Esophagus muscularis mucosa (tissue), 4 donors: Measurements from ENCODE around the gene GLS. TPM values are rescaled to one million over a fixed set of nuclear protein-coding genes. Genes with fewer than 3 reads are reported as not detected.

Experiments used
- DNase-seq: peaks from one replicate; pipeline ENCODE4 v3.0.0-alpha.2; 2017; ENCODE audit errors: extremely low spot score
- H3K27ac ChIP-seq, 4 donors: fragments of 200-600 bp; sonication (generic); replicated peaks in 1 of 4; 1 replicate in 3 of 4; 2 replicates in 1 of 4; pipeline ENCODE4 v1.5.1; 2016 to 2019; ENCODE audit warnings: mild to moderate bottlenecking in 1 of 4
- H3K27me3 ChIP-seq, 4 donors: fragments of 200-600 bp; sonication (generic); one replicate each; pipeline versions ENCODE4 v1.5.1 to v1.6.0; 2016 to 2019
- H3K36me3 ChIP-seq, 4 donors: fragments of 200-600 bp; sonication (generic); one replicate each; pipeline ENCODE4 v1.5.1; 2016 to 2019
- H3K4me1 ChIP-seq, 4 donors: fragments of 200-600 bp; sonication (generic); one replicate each; pipeline ENCODE4 v1.5.1; 2016 to 2019
- H3K4me3 ChIP-seq, 4 donors: fragments of 200-600 bp; sonication (generic); 1 replicate in 2 of 4; 2 replicates in 2 of 4; pipeline ENCODE4 v1.5.1; 2016 to 2019; ENCODE audit warnings: mild to moderate bottlenecking in 4 of 4, moderate library complexity in 1 of 4
- H3K9me3 ChIP-seq, 4 donors: fragments of 200-600 bp; sonication (generic); 1 replicate in 3 of 4; 2 replicates in 1 of 4; pipeline ENCODE4 v1.5.1; 2016 to 2019
- CTCF ChIP-seq, 3 experiments: fragments of 200-600 bp in 2 of 3; fragments of 450-650 bp in 1 of 3; sonication (generic) in 2 of 3; IDR thresholded peaks; one replicate each; pipeline ENCODE4 v1.5.1; 2017 to 2019; ENCODE audit warnings: antibody characterized with exemption in 3 of 3, mild to moderate bottlenecking in 2 of 3, moderate library complexity in 1 of 3
- EP300 ChIP-seq: sonication (generic); formaldehyde crosslinking; IDR thresholded peaks from one replicate; pipeline ENCODE4 v1.6.1; 2017; ENCODE audit warnings: antibody characterized with exemption
- POLR2A ChIP-seq: fragments of 450-650 bp; IDR thresholded peaks from one replicate; pipeline ENCODE4 v1.6.1; 2017; ENCODE audit warnings: antibody characterized with exemption, moderate library complexity, mild to moderate bottlenecking, low read depth
- POLR2AphosphoS5 ChIP-seq, 2 donors: sonication (generic); formaldehyde crosslinking; IDR thresholded peaks; one replicate each; pipeline ENCODE4 v1.6.1; 2017; ENCODE audit warnings: antibody characterized with exemption in 2 of 2
- WGBS: methylation state at CpG from one replicate; pipeline ENCODE4 v1.1.5; 2018; 5-methylcytosine and 5-hydroxymethylcytosine counted together
- intact Hi-C: fragments of 100-400 bp; cut with DNase I; formaldehyde crosslinking; loops from one replicate; pipeline ENCODE4 v1.15.1; 2023
- total RNA-seq, 4 donors: library from RNA; depleted of rRNA; stranded (reverse); fragments of >200 nt; gene quantifications; one replicate each; pipeline versions ENCODE4 v1.1.0 to v1.2.1, GENCODE V29; 2016

The GLS gene
- total RNA-seq, 4 donors from 2014 or later, result 93.6 to 125 (median 94.0) TPM

GRCh38 chr2:190970160-190970559 lies 89.5 kb downstream of the GLS start:
- Histone ChIP-seq H3K9me3 (no peaks in the 10 kb centered on the region), H3K4me3 (no peak overlapping the region), H3K36me3 (peaks cover 23 to 94% (median 75%) of the 10 kb centered on the region in 4 donors), H3K27me3 (no peaks in the 10 kb centered on the region), H3K27ac (no peak overlapping the region), H3K4me1 (peaks cover 0 to 18% (median 3%) of the 10 kb centered on the region in 4 donors)
- TF ChIP-seq CTCF (IDR thresholded peaks at IDR 0.05) (no peak), EP300 (no peak), POLR2AphosphoS5 (IDR thresholded peaks at IDR 0.05) (no peak), POLR2A (no peak)
- WGBS, result 80% methylated on average over 3 of the region's 3 CpGs
- no peak for DNase-seq
- intact Hi-C loops, result no loop called here

DNA sequence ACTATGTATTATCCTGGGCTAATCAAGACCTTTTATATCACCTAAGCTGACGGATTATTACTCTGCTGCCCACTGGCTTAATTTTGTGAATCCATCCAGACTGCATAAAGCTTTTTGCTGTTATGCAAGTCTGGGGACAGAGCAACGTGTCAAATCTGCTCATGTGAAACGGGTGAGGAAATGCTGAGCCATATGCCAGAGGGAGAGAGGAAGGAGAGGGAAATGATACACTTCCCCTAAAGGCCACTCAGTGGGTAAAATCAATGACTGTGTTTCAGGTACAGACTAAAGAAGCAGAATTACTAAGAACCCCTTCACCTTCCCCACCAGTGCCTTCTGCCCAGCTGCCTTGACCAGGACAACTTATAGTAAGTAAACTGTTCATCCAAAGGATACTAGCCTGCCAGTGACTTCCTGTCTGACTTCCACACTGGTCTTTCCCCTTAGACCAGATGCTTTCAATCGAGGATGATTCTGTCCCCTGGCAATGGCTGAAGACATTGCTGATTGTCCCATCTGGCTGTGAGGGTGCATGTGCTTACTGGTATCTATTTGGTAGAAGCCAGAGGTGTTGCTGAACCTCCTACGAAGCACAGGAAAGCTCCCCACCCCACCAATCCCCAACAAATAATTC lies 90.4 kb downstream of the GLS start:
- Histone ChIP-seq H3K27ac (no peak overlapping the region), H3K4me3 (no peak overlapping the region), H3K27me3 (no peaks in the 10 kb centered on the region), H3K4me1 (peaks cover 0 to 19% (median 3%) of the 10 kb centered on the region in 4 donors), H3K9me3 (no peaks in the 10 kb centered on the region), H3K36me3 (peaks cover 28 to 96% (median 77%) of the 10 kb centered on the region in 4 donors)
- no peak for DNase-seq
- peak in 1 of 2 donors; percentile 15 for TF ChIP-seq POLR2AphosphoS5 (IDR thresholded peaks at IDR 0.05)
- TF ChIP-seq CTCF (IDR thresholded peaks at IDR 0.05), result no peak
- 75% methylated on average over 4 of the region's 5 CpGs for WGBS
- intact Hi-C loops, result no loop called here

DNA sequence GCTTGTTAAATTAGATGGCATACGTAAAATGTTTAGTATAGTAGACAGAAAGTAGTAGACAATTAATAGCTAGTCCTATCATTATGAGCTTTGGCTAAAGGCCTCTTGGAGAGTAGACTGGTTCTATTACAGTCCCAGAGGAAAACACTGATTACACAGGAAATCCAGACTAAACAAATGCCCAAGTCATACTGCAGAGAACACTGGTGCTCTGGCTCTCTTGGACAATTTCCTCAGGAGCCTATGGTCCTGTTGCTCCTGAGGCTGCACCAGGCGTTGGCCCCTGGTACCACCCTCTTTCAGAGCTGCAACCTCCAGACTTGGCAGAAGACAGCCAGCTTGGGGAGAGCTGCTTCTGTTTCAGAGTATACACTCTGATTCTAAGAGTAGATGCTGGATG lies 91.6 kb downstream of the GLS start:
- no peaks in the 10 kb centered on the region for H3K9me3 ChIP-seq
- no peaks in the 10 kb centered on the region for H3K27me3 ChIP-seq
- H3K4me3 ChIP-seq, result no peak overlapping the region
- no peak overlapping the region for H3K27ac ChIP-seq
- H3K36me3 ChIP-seq, result peaks cover 35 to 98% (median 80%) of the 10 kb centered on the region in 4 donors
- H3K4me1 ChIP-seq, result peaks cover 0 to 19% (median 3%) of the 10 kb centered on the region in 4 donors
- no peak for DNase-seq
- intact Hi-C loops, result no loop called here
- 72% methylated on average over 2 of the region's 2 CpGs for WGBS
- no peak for TF ChIP-seq POLR2A
- TF ChIP-seq EP300, result no peak
- TF ChIP-seq CTCF (IDR thresholded peaks at IDR 0.05), result no peak
- TF ChIP-seq POLR2AphosphoS5 (IDR thresholded peaks at IDR 0.05), result no peak

- no peak for DNase-seq
- WGBS, result 73% methylated on average over 3 of the region's 3 CpGs
- H3K27ac ChIP-seq, result no peak overlapping the region
- H3K4me3 ChIP-seq, result no peak overlapping the region
- intact Hi-C loops, result no loop called here
- TF ChIP-seq POLR2AphosphoS5 (IDR thresholded peaks at IDR 0.05), result no peak
- TF ChIP-seq EP300, result no peak
- no peak for TF ChIP-seq POLR2A
- no peak for TF ChIP-seq CTCF (IDR thresholded peaks at IDR 0.05)
- peaks cover 39 to 95% (median 80%) of the 10 kb centered on the region in 4 donors for H3K36me3 ChIP-seq
- H3K4me1 ChIP-seq, result peaks cover 0 to 19% (median 3%) of the 10 kb centered on the region in 4 donors
- no peaks in the 10 kb centered on the region for H3K9me3 ChIP-seq
- no peaks in the 10 kb centered on the region for H3K27me3 ChIP-seq
Observed at GRCh38 chr2:190972846-190973245, 92.2 kb downstream of the GLS start.

GRCh38 chr2:190973262-190973661 lies 92.6 kb downstream of the GLS start:
- H3K9me3 ChIP-seq, result no peaks in the 10 kb centered on the region
- peaks cover 40 to 98% (median 81%) of the 10 kb centered on the region in 4 donors for H3K36me3 ChIP-seq
- DNase-seq, result no peak
- 90% methylated on average over 1 of the region's 1 CpG for WGBS
- intact Hi-C loops, result no loop called here
- H3K27ac ChIP-seq, result no peak overlapping the region
- H3K4me3 ChIP-seq, result no peak overlapping the region
- H3K27me3 ChIP-seq, result no peaks in the 10 kb centered on the region
- H3K4me1 ChIP-seq, result peaks cover 0 to 19% (median 3%) of the 10 kb centered on the region in 4 donors
- TF ChIP-seq POLR2A (no peak), EP300 (no peak), POLR2AphosphoS5 (IDR thresholded peaks at IDR 0.05) (no peak)
